DOHH2 (cell line): Measurements from ENCODE around the gene FFAR3.

Experiments
- H3F3A ChIP-seq: fragments of 200-600 bp; sonication (generic), shearing (Covaris generic); 2 replicates; pipeline ENCODE4 v1.6.0; 2016; ENCODE audit warnings: antibody characterized with exemption, mild to moderate bottlenecking; ENCODE audit not compliant: control insufficient read depth, insufficient read depth
- H3K27ac ChIP-seq: fragments of 200-600 bp; sonication (generic); 2 replicates; pipeline ENCODE4 v1.5.1; 2014; ENCODE audit warnings: low read depth, mild to moderate bottlenecking, low read length, moderate library complexity
- H3K27me3 ChIP-seq: fragments of 200-600 bp; sonication (generic); 2 replicates; pipeline ENCODE4 v1.6.1; 2014; ENCODE audit warnings: mild to moderate bottlenecking, low read length, mixed read lengths; ENCODE audit not compliant: control insufficient read depth
- H3K36me3 ChIP-seq: fragments of 200-600 bp; sonication (generic); 2 replicates; pipeline ENCODE4 v1.6.1; 2014; ENCODE audit warnings: mild to moderate bottlenecking, low read length, moderate library complexity, mixed read lengths; ENCODE audit not compliant: control insufficient read depth
- H3K4me1 ChIP-seq: fragments of 200-600 bp; sonication (generic); 2 replicates; pipeline ENCODE4 v1.6.1; 2014; ENCODE audit warnings: mild to moderate bottlenecking, low read length, mixed read lengths; ENCODE audit not compliant: control insufficient read depth
- H3K4me2 ChIP-seq: fragments of 200-600 bp; sonication (generic); 2 replicates; pipeline ENCODE4 v1.6.0; 2014; ENCODE audit warnings: mild to moderate bottlenecking, low read length, moderate library complexity
- H3K4me3 ChIP-seq: fragments of 200-600 bp; sonication (generic); 2 replicates; pipeline ENCODE4 v1.5.1; 2014; ENCODE audit warnings: mild to moderate bottlenecking, low read length, mixed read lengths
- H3K79me2 ChIP-seq: fragments of 200-600 bp; sonication (generic); 2 replicates; pipeline ENCODE4 v1.6.1; 2014; ENCODE audit warnings: mild to moderate bottlenecking, low read length, mixed read lengths; ENCODE audit not compliant: control insufficient read depth
- H3K9me2 ChIP-seq: fragments of 200-600 bp; sonication (generic); replicated peaks from 2 replicates; pipeline ENCODE4 v1.6.1; 2014; ENCODE audit warnings: mild to moderate bottlenecking, low read length, mixed read lengths; ENCODE audit not compliant: control insufficient read depth
- H3K9me3 ChIP-seq: fragments of 200-600 bp; sonication (generic); 2 replicates; pipeline ENCODE4 v1.6.1; 2014; ENCODE audit warnings: antibody characterized with exemption, low read length, mixed read lengths; ENCODE audit not compliant: control insufficient read depth, insufficient read depth
- H4K20me1 ChIP-seq: fragments of 200-600 bp; sonication (generic); 2 replicates; pipeline ENCODE4 v1.6.0; 2014; ENCODE audit warnings: low read depth, mild to moderate bottlenecking, antibody characterized with exemption, low read length, moderate library complexity; ENCODE audit not compliant: control insufficient read depth, insufficient read depth
- CTCF ChIP-seq: fragments of 200-600 bp; sonication (generic); IDR thresholded peaks from one replicate; pipeline ENCODE4 v1.5.1; 2014; ENCODE audit warnings: antibody characterized with exemption, mild to moderate bottlenecking, low read depth, low read length; ENCODE audit not compliant: poor library complexity, severe bottlenecking
- EZH2phosphoT487 ChIP-seq: fragments of 200-600 bp; sonication (generic); IDR thresholded peaks from 2 replicates; pipeline ENCODE4 v1.6.1; 2017; ENCODE audit warnings: borderline replicate concordance, mild to moderate bottlenecking, antibody characterized with exemption, low read length, moderate library complexity, mixed read lengths

Gene FFAR3

GRCh38 chr19:35368378-35368777 is 10.1 kb downstream of the FFAR3 start:
- H3K36me3 ChIP-seq: no peaks in the 10 kb centered on the region
- no peaks in the 10 kb centered on the region for H4K20me1 ChIP-seq
- TF ChIP-seq EZH2phosphoT487 (no peak), CTCF (no peak)
- H3K9me2 ChIP-seq: no peaks in the 10 kb centered on the region
- no peak overlapping the region for H3K4me2 ChIP-seq
- peaks cover 2% of the 10 kb centered on the region; the same call in 1 of the 2 replicates for H3K9me3 ChIP-seq
- H3F3A ChIP-seq: no peaks in the 10 kb centered on the region
- no peak overlapping the region for H3K4me3 ChIP-seq
- no peaks in the 10 kb centered on the region for H3K79me2 ChIP-seq
- no peaks in the 10 kb centered on the region for H3K4me1 ChIP-seq
- peaks cover 40% of the 10 kb centered on the region for H3K27me3 ChIP-seq
- no peak overlapping the region for H3K27ac ChIP-seq

GRCh38 chr19:35369522-35369921 is 11.3 kb downstream of the FFAR3 start:
- H3K27me3 ChIP-seq: peaks cover 39% of the 10 kb centered on the region
- TF ChIP-seq CTCF (no peak), EZH2phosphoT487 (no peak)

GRCh38 chr19:35370722-35371121 is 12.5 kb downstream of the FFAR3 start, which contains the start of gene GPR42:
Gene GPR42 (plus strand): TSS chr19:35371068. CDS start chr19:35371360, 292 bp downstream.
- H4K20me1 ChIP-seq: no peaks in the 10 kb centered on the region
- no peak for TF ChIP-seq CTCF
- no peak for TF ChIP-seq EZH2phosphoT487

More at GRCh38 chr19:35369522-35369921, 11.3 kb downstream of the FFAR3 start:
- H3K9me2 ChIP-seq: no peaks in the 10 kb centered on the region
- no peaks in the 10 kb centered on the region for H3F3A ChIP-seq
- no peaks in the 10 kb centered on the region for H3K4me1 ChIP-seq
- no peak overlapping the region for H3K4me2 ChIP-seq
- no peak overlapping the region for H3K27ac ChIP-seq
- H3K36me3 ChIP-seq: no peaks in the 10 kb centered on the region
- H4K20me1 ChIP-seq: no peaks in the 10 kb centered on the region
- no peak overlapping the region for H3K4me3 ChIP-seq
- H3K9me3 ChIP-seq: peaks cover 2% of the 10 kb centered on the region; the same call in 1 of the 2 replicates
- no peaks in the 10 kb centered on the region for H3K79me2 ChIP-seq

More at GRCh38 chr19:35370722-35371121, 12.5 kb downstream of the FFAR3 start, which contains the start of gene GPR42:
- Histone ChIP-seq H3K9me2 (no peaks in the 10 kb centered on the region), H3K79me2 (no peaks in the 10 kb centered on the region), H3K27ac (no peak within 1 kb of the TSS), H3K4me3 (no peak within 1 kb of the TSS), H3K36me3 (no peaks in the 10 kb centered on the region), H3K9me3 (peaks cover 2% of the 10 kb centered on the region; the same call in 1 of the 2 replicates), H3K27me3 (peaks cover 38% of the 10 kb centered on the region), H3K4me1 (no peaks in the 10 kb centered on the region), H3K4me2 (no peak within 1 kb of the TSS), H3F3A (no peaks in the 10 kb centered on the region)
